ENCODE measurements around the gene TBC1D1.

TBC1D1 gene

DNA sequence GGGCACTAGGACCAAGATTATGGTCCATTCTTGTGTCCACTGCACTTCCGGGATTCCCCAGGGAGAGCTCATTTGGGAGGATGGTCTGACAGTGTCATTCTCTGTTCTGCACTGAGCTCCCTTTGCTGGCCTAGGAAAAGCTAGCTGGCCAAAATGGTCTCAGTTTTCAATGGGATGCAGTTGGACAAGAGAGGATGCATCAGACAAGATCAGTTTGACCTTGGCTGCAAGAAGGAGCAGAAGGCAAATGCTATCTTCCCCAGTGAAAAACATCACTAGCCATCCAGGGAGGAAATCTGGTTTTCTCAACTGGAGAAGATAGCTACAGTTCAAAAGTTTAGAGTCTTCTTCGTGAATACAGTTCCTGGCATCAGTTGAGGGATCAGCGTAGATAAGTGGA, 290.4 kb downstream of the TBC1D1 start:
- DNase-seq: no peak

DNA sequence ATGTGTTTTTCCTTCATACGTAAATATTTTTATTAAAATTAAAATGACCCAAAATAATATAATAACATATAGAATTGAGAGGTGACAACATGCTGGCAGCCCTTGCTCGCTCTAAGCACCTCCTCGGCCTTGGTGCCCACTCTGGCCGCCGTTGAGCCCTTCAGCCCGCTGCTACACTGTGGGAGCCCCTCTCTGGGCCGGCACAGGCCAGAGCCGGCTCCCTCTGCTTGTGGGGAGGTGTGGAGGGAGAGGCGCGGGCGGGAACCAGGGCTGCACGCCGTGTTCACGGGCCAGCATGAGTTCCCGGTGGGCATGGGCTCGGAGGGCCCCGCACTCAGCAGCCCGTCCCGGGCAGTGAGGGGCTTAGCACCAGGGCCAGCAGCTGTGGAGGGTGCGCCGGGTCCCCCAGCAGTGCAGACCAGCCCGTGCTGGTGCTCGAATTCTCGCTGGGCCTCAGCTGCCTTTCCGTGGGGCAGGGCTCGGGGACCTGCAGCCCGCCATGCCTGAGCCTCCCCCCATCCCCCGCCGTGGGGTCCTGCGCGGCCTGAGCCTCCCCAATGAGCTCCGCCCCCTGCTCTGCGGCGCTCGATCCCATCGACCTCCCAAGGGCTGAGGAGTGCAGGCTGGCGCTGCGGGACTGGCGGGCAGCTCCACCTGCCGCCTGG, 291.6 kb downstream of the TBC1D1 start:
- DNase-seq: no peak

DNA sequence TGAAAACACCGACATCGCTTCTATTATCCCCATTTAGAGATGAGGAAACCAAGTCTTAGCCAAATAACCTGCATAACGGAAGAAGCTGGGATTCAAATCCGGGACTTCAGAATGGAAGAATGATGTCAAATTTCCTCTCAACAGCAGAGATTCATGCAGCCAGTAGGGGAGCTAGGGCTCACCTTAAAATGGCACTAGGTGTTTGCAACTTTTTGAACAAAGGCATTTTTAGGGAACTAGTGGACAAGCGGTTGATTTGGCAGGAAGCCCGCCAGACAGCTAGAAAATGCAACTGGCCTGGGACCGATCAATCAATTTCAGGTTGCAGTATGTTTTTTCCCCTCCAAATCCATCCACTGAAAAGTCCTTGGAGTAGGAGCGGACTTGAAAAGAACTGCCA, 293.5 kb downstream of the TBC1D1 start:
- DNase-seq: no peak

DNA sequence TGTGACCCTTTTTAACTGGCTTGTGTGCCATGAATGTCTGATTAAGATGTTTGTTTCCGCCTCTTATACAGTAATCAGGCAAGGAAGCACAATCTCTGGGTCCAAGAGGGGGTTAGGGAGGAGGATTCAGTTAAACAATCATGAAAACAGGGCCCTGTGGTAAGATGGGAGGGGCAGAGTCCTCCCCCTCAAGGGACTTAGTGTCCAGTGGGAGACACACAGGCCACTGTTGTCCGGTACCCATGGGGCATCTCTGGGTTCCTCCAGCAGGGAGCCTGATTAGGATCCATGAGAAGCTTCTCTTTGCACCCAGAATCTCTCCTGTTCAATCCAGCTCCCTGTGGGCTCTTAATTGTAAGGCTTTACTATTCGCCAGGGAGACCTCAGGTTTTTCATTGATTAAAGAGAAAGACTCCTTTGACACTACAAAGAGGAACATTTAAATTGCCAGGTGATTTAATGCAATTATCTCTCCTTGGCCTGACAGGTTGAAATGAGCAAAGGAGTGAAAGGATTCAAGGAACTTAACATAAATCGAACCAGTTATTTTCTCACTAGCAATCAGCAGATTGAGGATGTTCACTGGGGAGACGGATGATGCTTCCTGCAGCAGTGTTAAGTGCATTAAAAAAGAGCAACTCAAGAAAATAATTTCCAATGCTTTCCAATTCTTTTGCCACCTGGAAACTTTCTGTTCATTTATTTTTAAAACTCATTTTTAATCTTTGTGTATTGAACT, 294.7 kb downstream of the TBC1D1 start:
- peak in 8 of 58 donors; percentile 14 to 40 (median 24) for DNase-seq

DNA sequence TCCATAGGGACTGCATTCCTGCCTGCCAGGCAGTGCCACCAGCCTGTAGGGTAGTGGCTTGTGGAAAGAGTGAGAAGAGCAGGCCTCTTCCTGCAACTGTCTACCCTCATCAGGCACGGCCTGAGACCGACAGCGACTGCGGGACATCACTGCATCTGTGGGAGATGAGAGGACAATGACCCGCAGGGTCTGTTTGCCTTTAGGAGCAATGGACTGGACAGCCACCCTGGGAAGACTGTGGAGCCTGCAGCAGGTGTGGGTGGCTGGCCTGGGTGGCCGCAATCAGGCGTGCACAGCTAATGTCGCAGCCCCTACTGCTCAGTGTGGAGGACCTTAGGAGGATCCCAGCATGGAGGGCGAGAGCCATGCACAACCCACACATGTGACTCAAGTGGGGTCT, 297.3 kb downstream of the TBC1D1 start:
- DNase-seq: no peak

DNA sequence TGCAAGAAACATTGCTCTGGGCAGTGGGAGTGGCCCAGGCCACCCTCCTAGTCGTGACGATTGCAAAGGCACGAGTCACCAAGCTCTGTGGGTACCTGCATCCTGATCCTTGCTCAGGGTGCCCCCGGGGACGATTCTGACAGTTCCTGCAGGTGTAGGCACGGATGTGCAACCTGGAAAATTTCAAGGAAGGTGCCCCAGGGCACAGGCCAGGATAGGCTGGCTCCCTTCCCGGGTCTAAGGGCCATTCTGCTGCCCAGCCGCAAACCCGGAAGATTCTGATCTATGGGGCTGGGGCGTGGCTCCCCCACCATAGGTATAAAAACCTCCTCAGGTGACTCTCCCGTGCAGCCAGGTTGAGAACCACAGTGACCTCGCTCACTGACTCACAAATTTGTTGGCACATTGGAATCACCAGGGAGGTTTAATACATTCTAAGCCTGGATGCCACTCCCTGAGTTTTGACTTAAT, 297.8 kb downstream of the TBC1D1 start:
- DNase-seq: no peak
